OCI-LY7 (cell line): ENCODE measurements around the gene CERK.

Experiments
- CTCF ChIP-seq: fragments of 200-600 bp; sonication (generic); conservative IDR thresholded peaks from 2 replicates; pipeline ENCODE4 v1.5.1; 2014; ENCODE audit warnings: mild to moderate bottlenecking, antibody characterized with exemption, low read length, moderate library complexity, mixed read lengths
- EZH2phosphoT487 ChIP-seq: fragments of 200-600 bp; sonication (generic); IDR thresholded peaks from 2 replicates; pipeline ENCODE4 v1.6.1; 2018; ENCODE audit warnings: low read depth, borderline replicate concordance, mild to moderate bottlenecking, mixed run types, antibody characterized with exemption, low read length, moderate library complexity, mixed read lengths

GRCh38 chr22:46653596-46653995 is 84.5 kb downstream of the CERK start:
- TF ChIP-seq CTCF (no peak), EZH2phosphoT487 (no peak)
